Fibroblast of the aortic adventitia (primary cell): ENCODE measurements around the gene SEC14L1. TPM values are rescaled to one million over a fixed set of nuclear protein-coding genes. Genes with fewer than 3 reads are reported as not detected.

ENCODE experiments used
- DNase-seq: peaks from one replicate; pipeline ENCODE4 v3.0.0-alpha.2; 2010; ENCODE audit warnings: low read depth
- H3K4me3 ChIP-seq: 2 replicates; pipeline ENCODE4 v1.5.1; 2011; ENCODE audit warnings: low read depth, mild to moderate bottlenecking, control low read depth, low read length, moderate library complexity
- CTCF ChIP-seq: IDR thresholded peaks from 2 replicates; pipeline ENCODE4 v1.5.1; 2011; ENCODE audit warnings: mild to moderate bottlenecking, low read length, control low read depth, inconsistent platforms; ENCODE audit not compliant: insufficient read depth
- total RNA-seq: library from RNA; depleted of rRNA; stranded (reverse); fragments of >200 nt; gene quantifications from 2 replicates; pipeline ENCODE4 v1.2.3, GENCODE V29; 2012; ENCODE audit warnings: low replicate concordance

The SEC14L1 gene
- total RNA-seq, 1 donor = 34.3 TPM

GRCh38 chr17:77210331-77210730, 69.6 kb downstream of the SEC14L1 start:
- no peak for TF ChIP-seq CTCF
- H3K4me3 ChIP-seq = no peak overlapping the region
- DNase-seq = no peak

- no peak for TF ChIP-seq CTCF
- no peak overlapping the region for H3K4me3 ChIP-seq
- no peak for DNase-seq
Measured at GRCh38 chr17:77210946-77211541, 70.3 kb downstream of the SEC14L1 start.

- H3K4me3 ChIP-seq = no peak overlapping the region
- DNase-seq = no peak
- no peak for TF ChIP-seq CTCF
Measured at GRCh38 chr17:77211681-77212080, 70.9 kb downstream of the SEC14L1 start.

GRCh38 chr17:77212081-77212832, 71.5 kb downstream of the SEC14L1 start:
- no peak for TF ChIP-seq CTCF
- H3K4me3 ChIP-seq = no peak overlapping the region
- DNase-seq = no peak

GRCh38 chr17:77212833-77213777, 72.3 kb downstream of the SEC14L1 start:
- DNase-seq = no peak
- H3K4me3 ChIP-seq = no peak overlapping the region
- no peak for TF ChIP-seq CTCF

- H3K4me3 ChIP-seq = no peak overlapping the region
- TF ChIP-seq CTCF = no peak
- no peak for DNase-seq
Measured at GRCh38 chr17:77213778-77214132, 73.0 kb downstream of the SEC14L1 start.
